Measurements from ENCODE around the gene ERN1.

ERN1 gene

DNA sequence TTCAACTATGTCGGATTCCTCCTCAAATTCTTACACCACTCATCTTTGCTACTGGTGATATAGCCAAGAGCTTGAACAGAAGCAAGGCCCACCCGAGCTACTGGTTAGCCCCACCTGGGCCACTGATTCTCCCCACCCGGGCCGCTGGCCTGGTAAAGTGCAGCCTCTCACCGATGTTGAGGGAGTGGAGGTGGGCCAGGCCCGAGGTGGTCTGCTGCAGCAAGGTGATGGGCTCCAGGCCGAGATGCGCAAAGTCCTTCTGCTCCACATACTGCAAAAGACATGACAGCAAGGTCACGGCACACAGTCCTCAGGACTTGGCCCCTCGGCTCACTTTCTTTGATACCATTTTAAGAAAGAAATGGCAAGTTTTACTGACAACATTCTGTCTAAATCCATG is 76.8 kb downstream of the ERN1 start:
- Histone ChIP-seq H3K36me3 (ENCODE audit: insufficient read depth, low read length) (no peaks in the 10 kb centered on the region), H3K4me1 (ENCODE audit: insufficient read depth, low read length) (peaks cover 10% of the 10 kb centered on the region), H3K9ac (ENCODE audit: low read depth, low read length) (no peak overlapping the region), H3K9me3 (ENCODE audit: insufficient read depth, low read depth, low read length) (no peaks in the 10 kb centered on the region), H3K4me3 (ENCODE audit: low read length) (no peak overlapping the region), H3K27me3 (ENCODE audit: insufficient read depth, low read length) (no peaks in the 10 kb centered on the region), H3K27ac (ENCODE audit: low read depth, low read length) (no peak overlapping the region)
- WGBS, result 94% methylated on average over 10 of the region's 10 CpGs

DNA sequence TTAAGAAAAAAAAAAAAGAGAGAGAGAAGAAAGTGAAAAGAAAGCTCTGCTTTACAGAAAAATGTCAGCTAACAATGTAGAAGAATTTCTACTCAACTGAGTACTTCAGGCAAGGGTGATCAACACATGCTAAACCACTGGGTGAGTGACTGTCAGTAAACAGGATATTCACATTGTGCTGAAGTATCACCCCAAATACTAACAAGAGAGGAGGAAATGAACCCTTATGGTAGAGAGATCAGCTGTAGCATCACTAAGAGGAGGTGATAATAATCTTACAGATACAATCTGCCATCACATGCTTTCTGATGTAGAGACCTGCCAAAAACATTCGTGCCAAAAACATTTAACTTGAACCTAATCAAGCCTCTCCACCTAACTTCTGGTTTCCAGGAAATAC is 78.8 kb downstream of the ERN1 start:
- Histone ChIP-seq H3K9ac (ENCODE audit: low read depth, low read length) (no peak overlapping the region), H3K4me3 (ENCODE audit: low read length) (no peak overlapping the region), H3K9me3 (ENCODE audit: insufficient read depth, low read depth, low read length) (no peaks in the 10 kb centered on the region), H3K27ac (ENCODE audit: low read depth, low read length) (no peak overlapping the region), H3K4me1 (ENCODE audit: insufficient read depth, low read length) (peaks cover 4% of the 10 kb centered on the region), H3K36me3 (ENCODE audit: insufficient read depth, low read length) (0 out of 2 replicates have a peak, but pooled peaks cover 3% of the 10 kb centered on the region), H3K27me3 (ENCODE audit: insufficient read depth, low read length) (no peaks in the 10 kb centered on the region)
- 92% methylated on average over 1 of the region's 1 CpG for WGBS

DNA sequence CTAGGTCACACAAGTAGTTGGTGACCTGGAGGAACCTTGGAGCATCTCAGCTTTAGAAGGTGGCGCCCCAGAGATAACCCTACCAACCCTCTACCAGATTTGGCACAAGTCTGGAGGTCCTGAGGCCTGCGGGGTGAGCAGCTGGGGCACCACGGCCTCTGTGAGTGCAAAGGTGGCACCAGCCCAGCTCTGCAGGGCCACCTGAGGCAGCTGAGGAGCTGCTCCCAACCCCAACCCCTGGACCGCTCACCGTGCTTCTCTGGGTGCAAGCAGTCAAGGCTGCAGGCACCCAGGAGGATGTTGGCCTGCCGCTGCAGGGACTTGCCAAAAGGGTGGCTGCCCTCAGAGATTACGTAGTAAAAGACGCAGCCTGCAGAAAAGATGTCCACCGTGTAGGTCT is 81.1 kb downstream of the ERN1 start:
- no peak overlapping the region for H3K9ac ChIP-seq (ENCODE audit: low read depth, low read length)
- no peaks in the 10 kb centered on the region for H3K4me1 ChIP-seq (ENCODE audit: insufficient read depth, low read length)
- 95% methylated on average over 9 of the region's 9 CpGs for WGBS
- H3K9me3 ChIP-seq (ENCODE audit: insufficient read depth, low read depth, low read length), result no peaks in the 10 kb centered on the region
- no peak overlapping the region for H3K4me3 ChIP-seq (ENCODE audit: low read length)
- no peak overlapping the region for H3K27ac ChIP-seq (ENCODE audit: low read depth, low read length)
- 0 out of 2 replicates have a peak, but pooled peaks cover 3% of the 10 kb centered on the region for H3K36me3 ChIP-seq (ENCODE audit: insufficient read depth, low read length)
- no peaks in the 10 kb centered on the region for H3K27me3 ChIP-seq (ENCODE audit: insufficient read depth, low read length)

DNA sequence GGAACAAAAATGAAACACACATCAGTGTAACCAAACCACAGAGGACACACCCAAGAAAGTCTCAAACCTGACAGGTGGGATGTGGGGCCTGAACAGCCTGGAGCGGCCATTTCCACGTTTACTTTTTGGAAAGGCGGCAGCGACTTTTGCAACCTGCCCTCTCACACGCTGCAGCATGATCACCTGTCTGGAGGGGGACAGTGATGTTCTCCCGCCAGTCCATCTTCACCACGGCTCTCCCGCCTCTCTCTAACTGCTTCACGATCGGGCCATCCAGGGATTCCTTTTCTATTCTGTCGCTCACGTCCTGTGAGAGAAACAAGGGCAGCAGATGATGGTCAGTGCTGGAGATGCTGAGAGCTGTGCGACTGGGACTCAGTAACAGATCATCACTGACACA is 84.8 kb downstream of the ERN1 start:
- Histone ChIP-seq H3K4me1 (ENCODE audit: insufficient read depth, low read length) (no peaks in the 10 kb centered on the region), H3K36me3 (ENCODE audit: insufficient read depth, low read length) (peaks cover 3% of the 10 kb centered on the region; the same call in 1 of the 2 replicates), H3K9ac (ENCODE audit: low read depth, low read length) (no peak overlapping the region), H3K4me3 (ENCODE audit: low read length) (no peak overlapping the region), H3K27ac (ENCODE audit: low read depth, low read length) (no peak overlapping the region), H3K27me3 (ENCODE audit: insufficient read depth, low read length) (no peaks in the 10 kb centered on the region), H3K9me3 (ENCODE audit: insufficient read depth, low read depth, low read length) (no peaks in the 10 kb centered on the region)
- 86% methylated on average over 13 of the region's 13 CpGs for WGBS

DNA sequence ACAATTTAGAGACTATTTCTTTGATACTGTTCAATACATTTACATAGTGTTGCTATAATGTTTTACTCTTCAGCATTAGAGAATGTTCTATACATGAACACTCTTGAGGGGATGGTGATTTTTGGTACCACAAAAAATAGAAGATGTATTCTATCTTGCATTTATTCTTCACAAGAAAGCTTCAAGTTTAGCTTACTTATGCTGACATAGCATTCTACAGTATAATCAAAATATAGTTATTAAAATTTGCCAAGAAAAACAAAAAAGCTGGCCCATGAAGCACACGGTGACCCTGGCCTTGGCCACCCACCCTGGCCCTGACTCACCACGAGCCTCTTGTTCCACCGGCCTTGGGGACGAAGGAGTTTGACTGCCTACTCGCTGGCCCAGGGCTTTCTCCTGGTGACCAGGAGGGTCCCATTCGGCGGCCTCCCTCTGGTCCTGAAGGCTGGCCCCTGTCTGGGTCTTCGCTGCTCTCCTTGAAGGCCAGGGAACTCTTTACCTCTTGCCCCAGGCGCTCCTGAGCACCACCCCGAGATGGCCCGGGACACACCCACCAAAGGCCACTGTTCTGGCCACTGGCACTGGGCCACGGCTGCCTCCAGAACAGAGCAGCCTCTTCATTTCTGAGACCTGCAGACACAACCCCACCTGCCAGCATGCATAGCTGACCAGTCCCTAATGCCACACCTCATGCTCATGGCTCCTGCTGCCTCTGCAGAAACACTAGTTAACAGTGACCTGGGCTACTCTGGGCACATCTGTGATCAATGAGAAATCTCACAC is 87.1 kb downstream of the ERN1 start:
- Histone ChIP-seq H3K4me3 (ENCODE audit: low read length) (no peak overlapping the region), H3K27ac (ENCODE audit: low read depth, low read length) (no peak overlapping the region), H3K4me1 (ENCODE audit: insufficient read depth, low read length) (no peaks in the 10 kb centered on the region), H3K36me3 (ENCODE audit: insufficient read depth, low read length) (peaks cover 3% of the 10 kb centered on the region; the same call in 1 of the 2 replicates), H3K27me3 (ENCODE audit: insufficient read depth, low read length) (no peaks in the 10 kb centered on the region), H3K9me3 (ENCODE audit: insufficient read depth, low read depth, low read length) (no peaks in the 10 kb centered on the region), H3K9ac (ENCODE audit: low read depth, low read length) (no peak overlapping the region)
- WGBS, result 94% methylated on average over 12 of the region's 12 CpGs

DNA sequence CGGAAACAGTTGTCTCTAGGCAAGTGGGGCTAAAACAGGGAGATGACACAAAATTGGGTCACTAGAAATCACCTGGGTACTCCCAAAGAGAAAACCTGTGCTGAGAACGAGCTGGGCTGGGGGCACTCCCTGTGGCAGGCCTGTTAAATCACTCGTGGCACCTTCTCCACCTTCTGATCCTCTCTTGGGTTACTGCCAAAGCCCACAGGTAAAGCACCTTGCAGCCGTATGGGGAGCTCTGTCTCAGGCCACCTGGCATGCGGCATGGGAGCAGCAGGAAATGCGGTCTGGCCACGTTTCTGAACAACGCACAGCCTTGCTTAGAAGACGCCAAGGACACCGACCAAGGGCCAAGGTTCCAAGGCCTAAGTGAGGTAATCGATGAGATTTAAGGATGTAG is 88.0 kb downstream of the ERN1 start:
- no peaks in the 10 kb centered on the region for H3K27me3 ChIP-seq (ENCODE audit: insufficient read depth, low read length)
- H3K27ac ChIP-seq (ENCODE audit: low read depth, low read length), result no peak overlapping the region
- no peak overlapping the region for H3K9ac ChIP-seq (ENCODE audit: low read depth, low read length)
- WGBS, result 81% methylated on average over 11 of the region's 11 CpGs
- H3K4me3 ChIP-seq (ENCODE audit: low read length), result no peak overlapping the region
- no peaks in the 10 kb centered on the region for H3K4me1 ChIP-seq (ENCODE audit: insufficient read depth, low read length)
- H3K36me3 ChIP-seq (ENCODE audit: insufficient read depth, low read length), result no peaks in the 10 kb centered on the region; the same call in 1 of the 2 replicates
- H3K9me3 ChIP-seq (ENCODE audit: insufficient read depth, low read depth, low read length), result no peaks in the 10 kb centered on the region

DNA sequence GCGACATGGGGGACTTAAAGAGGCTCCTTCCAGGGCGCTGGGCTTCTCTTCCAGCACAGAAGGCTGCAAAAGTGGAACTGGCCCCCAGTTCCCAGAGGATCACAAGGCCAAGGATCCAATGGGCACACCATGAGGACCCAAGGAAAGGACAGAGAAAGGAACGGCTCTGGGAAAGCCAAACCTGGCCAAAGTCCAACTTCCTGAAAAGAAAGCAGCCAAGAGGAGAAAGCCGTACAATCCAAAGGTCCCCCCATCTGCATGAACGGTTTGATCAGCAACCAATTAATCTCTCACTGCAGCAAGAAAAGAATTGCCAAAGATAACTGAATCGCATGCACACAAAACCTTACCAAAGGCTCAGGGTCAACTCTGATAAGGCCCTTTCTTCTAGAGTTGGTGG is 89.7 kb downstream of the ERN1 start:
- Histone ChIP-seq H3K27me3 (ENCODE audit: insufficient read depth, low read length) (no peaks in the 10 kb centered on the region), H3K36me3 (ENCODE audit: insufficient read depth, low read length) (no peaks in the 10 kb centered on the region; the same call in 1 of the 2 replicates), H3K9ac (ENCODE audit: low read depth, low read length) (no peak overlapping the region), H3K9me3 (ENCODE audit: insufficient read depth, low read depth, low read length) (no peaks in the 10 kb centered on the region), H3K27ac (ENCODE audit: low read depth, low read length) (no peak overlapping the region), H3K4me3 (ENCODE audit: low read length) (no peak overlapping the region), H3K4me1 (ENCODE audit: insufficient read depth, low read length) (no peaks in the 10 kb centered on the region)
- 95% methylated on average over 6 of the region's 6 CpGs for WGBS

DNA sequence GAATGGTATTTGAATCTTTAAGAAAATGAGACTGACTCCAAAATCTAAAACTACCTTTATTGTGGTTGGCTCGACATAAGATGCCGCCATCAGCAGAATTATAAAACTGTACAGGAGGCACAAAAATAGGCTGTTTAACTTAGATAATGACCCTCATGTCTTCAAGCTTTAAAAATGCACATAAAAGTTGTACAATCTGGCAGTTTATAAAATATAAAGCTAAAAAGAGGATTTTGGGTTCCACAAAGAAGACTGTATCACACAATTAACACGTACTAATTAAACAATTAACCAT is 90.9 kb downstream of the ERN1 start:
- H3K36me3 ChIP-seq (ENCODE audit: insufficient read depth, low read length), result no peaks in the 10 kb centered on the region; the same call in 1 of the 2 replicates
- no peak overlapping the region for H3K9ac ChIP-seq (ENCODE audit: low read depth, low read length)
- no peak overlapping the region for H3K4me3 ChIP-seq (ENCODE audit: low read length)
- no peaks in the 10 kb centered on the region for H3K9me3 ChIP-seq (ENCODE audit: insufficient read depth, low read depth, low read length)
- no peaks in the 10 kb centered on the region for H3K27me3 ChIP-seq (ENCODE audit: insufficient read depth, low read length)
- 92% methylated on average over 3 of the region's 3 CpGs for WGBS
- H3K4me1 ChIP-seq (ENCODE audit: insufficient read depth, low read length), result no peaks in the 10 kb centered on the region
- no peak overlapping the region for H3K27ac ChIP-seq (ENCODE audit: low read depth, low read length)

DNA sequence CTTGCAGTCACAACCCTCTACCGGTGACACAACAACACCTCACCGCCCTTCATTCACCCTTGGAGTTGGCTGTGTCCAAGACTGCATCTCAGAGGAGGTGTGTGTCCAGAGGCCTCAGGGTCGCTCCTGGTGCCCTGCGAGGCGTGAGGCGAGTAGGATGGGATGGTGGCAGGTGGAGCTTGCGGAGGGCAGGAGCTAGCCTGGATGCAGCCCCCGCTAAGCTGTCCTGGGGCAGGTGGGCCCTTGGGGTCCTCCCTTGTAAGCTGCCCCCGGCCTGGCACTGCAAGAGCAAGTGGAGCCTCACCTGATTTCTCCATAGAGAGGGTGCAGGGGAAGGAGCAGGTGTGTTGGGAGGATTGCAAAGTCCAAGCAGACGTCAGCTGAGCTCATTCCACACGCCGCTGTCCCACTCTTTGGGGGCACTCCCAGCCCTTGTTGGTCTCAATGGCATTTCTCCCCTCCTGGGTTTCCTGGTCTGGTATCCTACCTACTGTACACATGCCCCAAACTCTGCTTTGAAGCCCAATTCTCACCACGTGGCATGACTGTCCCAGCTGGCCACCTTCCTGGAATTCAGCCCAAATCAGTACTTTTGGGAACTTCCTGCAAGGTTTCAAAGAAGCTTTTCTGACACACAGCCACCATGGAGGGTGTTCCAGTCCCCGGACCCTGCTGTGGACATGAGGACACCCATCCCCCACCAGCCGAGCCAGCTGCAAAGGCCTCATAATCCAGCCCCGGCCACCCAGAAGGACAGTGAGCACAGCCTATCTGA is 91.4 kb downstream of the ERN1 start:
- 88% methylated on average over 16 of the region's 16 CpGs for WGBS
- H3K27ac ChIP-seq (ENCODE audit: low read depth, low read length), result no peak overlapping the region
- no peaks in the 10 kb centered on the region; the same call in 1 of the 2 replicates for H3K36me3 ChIP-seq (ENCODE audit: insufficient read depth, low read length)
- no peaks in the 10 kb centered on the region for H3K9me3 ChIP-seq (ENCODE audit: insufficient read depth, low read depth, low read length)
- no peaks in the 10 kb centered on the region for H3K4me1 ChIP-seq (ENCODE audit: insufficient read depth, low read length)
- no peaks in the 10 kb centered on the region for H3K27me3 ChIP-seq (ENCODE audit: insufficient read depth, low read length)
- H3K4me3 ChIP-seq (ENCODE audit: low read length), result no peak overlapping the region
- no peak overlapping the region for H3K9ac ChIP-seq (ENCODE audit: low read depth, low read length)

DNA sequence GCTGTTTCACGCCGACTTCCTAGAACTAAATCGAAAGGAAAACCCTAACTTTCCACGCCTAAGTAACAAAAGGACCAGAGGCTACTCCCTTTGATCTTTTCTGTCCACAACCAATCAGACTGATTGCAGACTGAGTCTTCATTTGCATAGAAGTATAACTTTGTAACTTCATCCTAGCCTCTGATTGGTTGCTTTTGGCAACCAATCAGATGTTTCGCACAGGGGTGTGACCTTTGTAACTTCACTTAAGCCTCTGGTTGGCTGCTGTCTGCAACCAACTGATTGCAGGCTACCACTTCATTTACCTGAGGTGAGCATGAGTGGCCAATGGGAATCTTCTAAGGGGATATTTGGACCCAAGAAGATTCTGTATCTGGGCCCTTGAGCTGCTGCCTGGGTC is 92.1 kb downstream of the ERN1 start:
- H3K27ac ChIP-seq (ENCODE audit: low read depth, low read length), result no peak overlapping the region
- WGBS, result 95% methylated on average over 5 of the region's 5 CpGs
- H3K4me3 ChIP-seq (ENCODE audit: low read length), result no peak overlapping the region
- H3K9me3 ChIP-seq (ENCODE audit: insufficient read depth, low read depth, low read length), result no peaks in the 10 kb centered on the region
- H3K9ac ChIP-seq (ENCODE audit: low read depth, low read length), result no peak overlapping the region
- H3K4me1 ChIP-seq (ENCODE audit: insufficient read depth, low read length), result no peaks in the 10 kb centered on the region
- no peaks in the 10 kb centered on the region for H3K27me3 ChIP-seq (ENCODE audit: insufficient read depth, low read length)
- H3K36me3 ChIP-seq (ENCODE audit: insufficient read depth, low read length), result no peaks in the 10 kb centered on the region

DNA sequence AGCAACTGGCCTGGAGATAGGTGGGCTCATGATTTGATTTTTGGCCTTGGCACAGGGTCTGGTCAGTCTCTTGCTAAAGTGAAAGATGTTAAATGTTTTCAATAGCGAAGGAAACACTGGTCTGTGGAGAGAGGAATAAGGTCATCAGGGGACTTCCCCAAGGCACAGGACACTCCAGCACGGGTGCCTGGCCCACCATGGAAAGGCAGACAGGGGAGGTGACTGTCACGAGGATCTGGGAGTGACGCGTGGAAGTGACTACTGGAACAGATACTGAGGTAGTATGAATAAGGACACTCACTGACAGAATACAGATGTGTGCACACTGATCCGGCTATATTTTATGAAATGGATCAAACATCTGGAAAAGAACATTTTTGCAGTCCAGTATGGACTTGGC is 92.8 kb downstream of the ERN1 start:
- Histone ChIP-seq H3K27me3 (ENCODE audit: insufficient read depth, low read length) (no peaks in the 10 kb centered on the region), H3K36me3 (ENCODE audit: insufficient read depth, low read length) (no peaks in the 10 kb centered on the region), H3K4me3 (ENCODE audit: low read length) (no peak overlapping the region), H3K4me1 (ENCODE audit: insufficient read depth, low read length) (no peaks in the 10 kb centered on the region), H3K27ac (ENCODE audit: low read depth, low read length) (no peak overlapping the region), H3K9ac (ENCODE audit: low read depth, low read length) (no peak overlapping the region), H3K9me3 (ENCODE audit: insufficient read depth, low read depth, low read length) (no peaks in the 10 kb centered on the region)
- WGBS, result 93% methylated on average over 6 of the region's 6 CpGs
